Fibroblast of lung (primary cell): Measurements from ENCODE around the gene RIN3. TPM values are rescaled to one million over a fixed set of nuclear protein-coding genes. Genes with fewer than 3 reads are reported as not detected.
A peak's percentile ranks its signal among the peaks of the same experiment; 100 is the strongest.

Experiments used
- DNase-seq, 2 donors: peaks; one replicate each; pipeline versions ENCODE4 v3.0.0 to v3.0.0-alpha.2; 2010; ENCODE audit warnings: low read depth in 2 of 2
- H2AFZ ChIP-seq: 2 replicates; pipeline ENCODE4 v1.5.1; 2012; ENCODE audit warnings: low read length, control low read depth, inconsistent platforms
- H3K27ac ChIP-seq: 2 replicates; pipeline ENCODE4 v1.5.1; 2011; ENCODE audit warnings: low read length, control low read depth; ENCODE audit not compliant: insufficient read depth
- H3K27me3 ChIP-seq: 2 replicates; pipeline ENCODE4 v1.5.1; 2011; ENCODE audit warnings: mild to moderate bottlenecking, low read length; ENCODE audit not compliant: control insufficient read depth, insufficient read depth
- H3K36me3 ChIP-seq: 2 replicates; pipeline ENCODE4 v1.5.1; 2011; ENCODE audit warnings: low read length; ENCODE audit not compliant: control insufficient read depth, insufficient read depth
- H3K4me1 ChIP-seq: 2 replicates; pipeline ENCODE4 v1.5.1; 2011; ENCODE audit warnings: low read length; ENCODE audit not compliant: control insufficient read depth, insufficient read depth; ENCODE audit errors: extremely low read depth
- H3K4me2 ChIP-seq: 2 replicates; pipeline ENCODE4 v1.5.1; 2011; ENCODE audit warnings: low read length, control low read depth; ENCODE audit not compliant: insufficient read depth; ENCODE audit errors: extremely low read depth
- H3K4me3 ChIP-seq, 4 experiments: fragments of 200-600 bp in 1 of 4; sonication (generic) in 1 of 4; replicated peaks in 1 of 4; 2 replicates each; pipeline ENCODE4 v1.5.1; 2011 to 2016; ENCODE audit warnings: low read length in 4 of 4, low read depth in 3 of 4, mild to moderate bottlenecking in 3 of 4, control low read depth in 2 of 4, inconsistent platforms in 1 of 4, mixed read lengths in 1 of 4; ENCODE audit not compliant: insufficient read depth in 1 of 4; ENCODE audit errors: control extremely low read depth in 1 of 4
- H3K79me2 ChIP-seq: 2 replicates; pipeline ENCODE4 v1.5.1; 2012; ENCODE audit warnings: mild to moderate bottlenecking, low read length, inconsistent platforms; ENCODE audit not compliant: control insufficient read depth, insufficient read depth
- H3K9ac ChIP-seq: 2 replicates; pipeline ENCODE4 v1.5.1; 2011; ENCODE audit warnings: mild to moderate bottlenecking, low read length, control low read depth; ENCODE audit not compliant: insufficient read depth
- H3K9me3 ChIP-seq: 2 replicates; pipeline ENCODE4 v1.5.1; 2012; ENCODE audit warnings: low read depth, low read length; ENCODE audit not compliant: control insufficient read depth, insufficient read depth
- H4K20me1 ChIP-seq: 2 replicates; pipeline ENCODE4 v1.5.1; 2011; ENCODE audit warnings: low read length; ENCODE audit not compliant: control insufficient read depth, insufficient read depth; ENCODE audit errors: extremely low read depth
- CTCF ChIP-seq, 2 donors: IDR thresholded peaks in 1 of 2; conservative IDR thresholded peaks in 1 of 2; 1 replicate in 1 of 2; 2 replicates in 1 of 2; pipeline ENCODE4 v1.5.1; 2011 to 2012; ENCODE audit warnings: low read length in 2 of 2, control low read depth in 1 of 2, inconsistent platforms in 1 of 2, low read depth in 1 of 2, mild to moderate bottlenecking in 1 of 2
- EZH2 ChIP-seq: IDR thresholded peaks from 2 replicates; pipeline ENCODE4 v1.5.1; 2012; ENCODE audit warnings: low read length, control low read depth, mild to moderate bottlenecking; ENCODE audit errors: missing control alignments
- polyA plus RNA-seq, 2 donors: library from polyadenylated mRNA; depleted of rRNA in 1 of 2; stranded (reverse) in 1 of 2; unstranded in 1 of 2; fragments of >200 nt; gene quantifications; 2 replicates each; pipeline ENCODE4 v1.2.1, GENCODE V29; 2011 to 2012; ENCODE audit warnings: missing spikeins in 1 of 2
- total RNA-seq: library from RNA; depleted of rRNA; stranded (reverse); fragments of >200 nt; gene quantifications from 2 replicates; pipeline ENCODE4 v1.2.1, GENCODE V29; 2014

The RIN3 gene
- total and polyA plus RNA-seq, 2 donors (not counting 1 experiment from before 2014, with no cell fraction given), result 8.9 to 9.2 TPM

GRCh38 chr14:92686411-92686899, 172.9 kb downstream of the RIN3 start:
- H3K4me2 ChIP-seq, result no peak overlapping the region
- H3K27ac ChIP-seq, result no peak overlapping the region
- H4K20me1 ChIP-seq, result no peaks in the 10 kb centered on the region
- H3K9ac ChIP-seq, result no peak overlapping the region
- TF ChIP-seq EZH2 (no peak), CTCF (conservative IDR thresholded peaks at IDR 0.05 in 1 of 2, IDR thresholded peaks at IDR 0.05 in 1 of 2; ENCODE audit: low read depth in 1 of 2, low read length in 2 of 2) (no peak)
- H3K9me3 ChIP-seq, result no peaks in the 10 kb centered on the region
- no peaks in the 10 kb centered on the region for H3K27me3 ChIP-seq
- H2AFZ ChIP-seq, result no peak overlapping the region
- DNase-seq, result no peak
- peaks cover 2% of the 10 kb centered on the region for H3K4me1 ChIP-seq
- H3K36me3 ChIP-seq, result peaks cover 12% of the 10 kb centered on the region
- H3K4me3 ChIP-seq, result no peak overlapping the region
- no peaks in the 10 kb centered on the region for H3K79me2 ChIP-seq

- peak; percentile 87 for TF ChIP-seq CTCF (conservative IDR thresholded peaks at IDR 0.05 in 1 of 2, IDR thresholded peaks at IDR 0.05 in 1 of 2; ENCODE audit: low read depth in 1 of 2, low read length in 2 of 2)
- TF ChIP-seq EZH2, result no peak
- peak overlapping the region; percentile 35 for H3K4me2 ChIP-seq
- no peaks in the 10 kb centered on the region for H3K9me3 ChIP-seq
- H2AFZ ChIP-seq, result no peak overlapping the region
- peaks cover 2% of the 10 kb centered on the region for H3K4me1 ChIP-seq
- peak; percentile 56 to 59 for DNase-seq
- H3K79me2 ChIP-seq, result no peaks in the 10 kb centered on the region
- no peaks in the 10 kb centered on the region for H4K20me1 ChIP-seq
- no peak overlapping the region for H3K4me3 ChIP-seq
- no peaks in the 10 kb centered on the region for H3K27me3 ChIP-seq
- peaks cover 12% of the 10 kb centered on the region for H3K36me3 ChIP-seq
- H3K9ac ChIP-seq, result no peak overlapping the region
- H3K27ac ChIP-seq, result no peak overlapping the region
Observed at GRCh38 chr14:92686900-92687427, 173.4 kb downstream of the RIN3 start.

GRCh38 chr14:92687681-92688433, 174.3 kb downstream of the RIN3 start:
- H3K27ac ChIP-seq, result no peak overlapping the region
- H3K9me3 ChIP-seq, result no peaks in the 10 kb centered on the region
- no peak overlapping the region for H2AFZ ChIP-seq
- no peak overlapping the region for H3K9ac ChIP-seq
- H3K4me3 ChIP-seq, result no peak overlapping the region
- H3K36me3 ChIP-seq, result peaks cover 10% of the 10 kb centered on the region
- TF ChIP-seq CTCF (conservative IDR thresholded peaks at IDR 0.05 in 1 of 2, IDR thresholded peaks at IDR 0.05 in 1 of 2; ENCODE audit: low read depth in 1 of 2, low read length in 2 of 2) (no peak), EZH2 (no peak)
- peaks cover 3% of the 10 kb centered on the region for H3K4me1 ChIP-seq
- no peaks in the 10 kb centered on the region for H3K79me2 ChIP-seq
- H3K27me3 ChIP-seq, result no peaks in the 10 kb centered on the region
- H4K20me1 ChIP-seq, result no peaks in the 10 kb centered on the region
- peak in 1 of 2 donors; percentile 52 for DNase-seq
- H3K4me2 ChIP-seq, result no peak overlapping the region
